ENCODE results near the gene FRMD4A.
"Not testable (repeated sequence)": the region's sequence is repeated elsewhere in the genome, so short reads cannot be mapped to it uniquely, and the experiment has no call there.

Gene FRMD4A

GRCh38 chr10:13775786-13776775 is 554.6 kb downstream of the FRMD4A start:
- no peak overlapping the region for H3K27ac ChIP-seq (ENCODE audit: insufficient read depth, low read depth, low read length, poor library complexity, severe bottlenecking)
- no peaks in the 10 kb centered on the region for H3K36me3 ChIP-seq (ENCODE audit: control insufficient read depth, insufficient read depth, low read length)
- H3K9me3 ChIP-seq (ENCODE audit: control insufficient read depth, low read length), result no peaks in the 10 kb centered on the region
- H3K4me3 ChIP-seq (ENCODE audit: insufficient read depth, low read depth, low read length), result no peak overlapping the region
- no peaks in the 10 kb centered on the region for H3K27me3 ChIP-seq (ENCODE audit: control insufficient read depth, insufficient read depth, low read length, poor library complexity, severe bottlenecking)
- WGBS, 2 experiments, result 94 to 95% methylated on average over 14 of the region's 14 CpGs
- H3K4me1 ChIP-seq (ENCODE audit: control insufficient read depth, insufficient read depth, low read length), result no peaks in the 10 kb centered on the region

GRCh38 chr10:13774303-13774893 is 556.3 kb downstream of the FRMD4A start:
- WGBS, 2 experiments, result 95 to 97% methylated on average over 9 of the region's 9 CpGs

GRCh38 chr10:13773496-13774170 is 557.1 kb downstream of the FRMD4A start:
- no peak overlapping the region for H3K27ac ChIP-seq (ENCODE audit: insufficient read depth, low read depth, low read length, poor library complexity, severe bottlenecking)
- 90 to 92% methylated on average over 13 of the region's 13 CpGs for WGBS, 2 experiments
- no peaks in the 10 kb centered on the region for H3K9me3 ChIP-seq (ENCODE audit: control insufficient read depth, low read length)
- H3K27me3 ChIP-seq (ENCODE audit: control insufficient read depth, insufficient read depth, low read length, poor library complexity, severe bottlenecking), result no peaks in the 10 kb centered on the region
- no peaks in the 10 kb centered on the region for H3K4me1 ChIP-seq (ENCODE audit: control insufficient read depth, insufficient read depth, low read length)
- no peak overlapping the region for H3K4me3 ChIP-seq (ENCODE audit: insufficient read depth, low read depth, low read length)
- no peaks in the 10 kb centered on the region for H3K36me3 ChIP-seq (ENCODE audit: control insufficient read depth, insufficient read depth, low read length)

More at GRCh38 chr10:13774303-13774893, 556.3 kb downstream of the FRMD4A start:
- H3K27me3 ChIP-seq (ENCODE audit: control insufficient read depth, insufficient read depth, low read length, poor library complexity, severe bottlenecking), result no peaks in the 10 kb centered on the region
- H3K9me3 ChIP-seq (ENCODE audit: control insufficient read depth, low read length), result no peaks in the 10 kb centered on the region
- H3K27ac ChIP-seq (ENCODE audit: insufficient read depth, low read depth, low read length, poor library complexity, severe bottlenecking), result no peak overlapping the region
- H3K4me1 ChIP-seq (ENCODE audit: control insufficient read depth, insufficient read depth, low read length), result no peaks in the 10 kb centered on the region
- H3K36me3 ChIP-seq (ENCODE audit: control insufficient read depth, insufficient read depth, low read length), result no peaks in the 10 kb centered on the region
- H3K4me3 ChIP-seq (ENCODE audit: insufficient read depth, low read depth, low read length), result no peak overlapping the region

GRCh38 chr10:13773043-13773442 is 557.7 kb downstream of the FRMD4A start:
- H3K36me3 ChIP-seq (ENCODE audit: control insufficient read depth, insufficient read depth, low read length), result no peaks in the 10 kb centered on the region
- H3K27ac ChIP-seq (ENCODE audit: insufficient read depth, low read depth, low read length, poor library complexity, severe bottlenecking), result no peak overlapping the region
- no peak overlapping the region for H3K4me3 ChIP-seq (ENCODE audit: insufficient read depth, low read depth, low read length)
- 91 to 95% methylated on average over 8 of the region's 8 CpGs for WGBS, 2 experiments
- no peaks in the 10 kb centered on the region for H3K27me3 ChIP-seq (ENCODE audit: control insufficient read depth, insufficient read depth, low read length, poor library complexity, severe bottlenecking)
- no peaks in the 10 kb centered on the region for H3K9me3 ChIP-seq (ENCODE audit: control insufficient read depth, low read length)
- no peaks in the 10 kb centered on the region for H3K4me1 ChIP-seq (ENCODE audit: control insufficient read depth, insufficient read depth, low read length)

GRCh38 chr10:13771992-13772391 is 558.7 kb downstream of the FRMD4A start:
- Histone ChIP-seq H3K27me3 (ENCODE audit: control insufficient read depth, insufficient read depth, low read length, poor library complexity, severe bottlenecking) (no peaks in the 10 kb centered on the region), H3K9me3 (ENCODE audit: control insufficient read depth, low read length) (no peaks in the 10 kb centered on the region), H3K27ac (ENCODE audit: insufficient read depth, low read depth, low read length, poor library complexity, severe bottlenecking) (no peak overlapping the region), H3K4me3 (ENCODE audit: insufficient read depth, low read depth, low read length) (no peak overlapping the region), H3K4me1 (ENCODE audit: control insufficient read depth, insufficient read depth, low read length) (no peaks in the 10 kb centered on the region), H3K36me3 (ENCODE audit: control insufficient read depth, insufficient read depth, low read length) (no peaks in the 10 kb centered on the region)
- WGBS, 2 experiments, result 89 to 98% methylated on average over 1 of the region's 4 CpGs

- Histone ChIP-seq H3K36me3 (ENCODE audit: control insufficient read depth, insufficient read depth, low read length) (no peaks in the 10 kb centered on the region), H3K27ac (ENCODE audit: insufficient read depth, low read depth, low read length, poor library complexity, severe bottlenecking) (no peak overlapping the region), H3K4me3 (ENCODE audit: insufficient read depth, low read depth, low read length) (no peak overlapping the region), H3K27me3 (ENCODE audit: control insufficient read depth, insufficient read depth, low read length, poor library complexity, severe bottlenecking) (no peaks in the 10 kb centered on the region), H3K9me3 (ENCODE audit: control insufficient read depth, low read length) (no peaks in the 10 kb centered on the region), H3K4me1 (ENCODE audit: control insufficient read depth, insufficient read depth, low read length) (no peaks in the 10 kb centered on the region)
- WGBS, 2 experiments, result 94 to 95% methylated on average over 4 of the region's 4 CpGs
Observed at GRCh38 chr10:13770760-13771493, 559.8 kb downstream of the FRMD4A start.

- Histone ChIP-seq H3K4me1 (ENCODE audit: control insufficient read depth, insufficient read depth, low read length) (no peaks in the 10 kb centered on the region), H3K36me3 (ENCODE audit: control insufficient read depth, insufficient read depth, low read length) (no peaks in the 10 kb centered on the region)
- WGBS, 2 experiments, result 95 to 97% methylated on average over 10 of the region's 10 CpGs
Observed at GRCh38 chr10:13769946-13770345, 560.8 kb downstream of the FRMD4A start.

GRCh38 chr10:13767676-13768178 is 563.0 kb downstream of the FRMD4A start:
- Histone ChIP-seq H3K9me3 (ENCODE audit: control insufficient read depth, low read length) (no peaks in the 10 kb centered on the region), H3K27ac (ENCODE audit: insufficient read depth, low read depth, low read length, poor library complexity, severe bottlenecking) (no peak overlapping the region)

More at GRCh38 chr10:13769946-13770345, 560.8 kb downstream of the FRMD4A start:
- Histone ChIP-seq H3K4me3 (ENCODE audit: insufficient read depth, low read depth, low read length) (no peak overlapping the region), H3K27me3 (ENCODE audit: control insufficient read depth, insufficient read depth, low read length, poor library complexity, severe bottlenecking) (no peaks in the 10 kb centered on the region), H3K9me3 (ENCODE audit: control insufficient read depth, low read length) (no peaks in the 10 kb centered on the region), H3K27ac (ENCODE audit: insufficient read depth, low read depth, low read length, poor library complexity, severe bottlenecking) (no peak overlapping the region)

GRCh38 chr10:13767148-13767547 is 563.6 kb downstream of the FRMD4A start:
- not testable (repeated sequence) for H3K4me3 ChIP-seq (ENCODE audit: insufficient read depth, low read depth, low read length); H3K9me3 ChIP-seq (ENCODE audit: control insufficient read depth, low read length); H3K36me3 ChIP-seq (ENCODE audit: control insufficient read depth, insufficient read depth, low read length); H3K27ac ChIP-seq (ENCODE audit: insufficient read depth, low read depth, low read length, poor library complexity, severe bottlenecking); H3K4me1 ChIP-seq (ENCODE audit: control insufficient read depth, insufficient read depth, low read length); H3K27me3 ChIP-seq (ENCODE audit: control insufficient read depth, insufficient read depth, low read length, poor library complexity, severe bottlenecking)
- 94 to 96% methylated on average over 5 of the region's 5 CpGs for WGBS, 2 experiments

More at GRCh38 chr10:13767676-13768178, 563.0 kb downstream of the FRMD4A start:
- H3K4me3 ChIP-seq (ENCODE audit: insufficient read depth, low read depth, low read length), result no peak overlapping the region
- 76 to 80% methylated on average over 13 of the region's 13 CpGs for WGBS, 2 experiments
- no peaks in the 10 kb centered on the region for H3K36me3 ChIP-seq (ENCODE audit: control insufficient read depth, insufficient read depth, low read length)
- H3K4me1 ChIP-seq (ENCODE audit: control insufficient read depth, insufficient read depth, low read length), result no peaks in the 10 kb centered on the region
- no peaks in the 10 kb centered on the region for H3K27me3 ChIP-seq (ENCODE audit: control insufficient read depth, insufficient read depth, low read length, poor library complexity, severe bottlenecking)
